GM21737 (cell line): ENCODE measurements around the gene THOC6.

Experiments used
- ATAC-seq: cut with Tn5 transposase; IDR thresholded peaks from one replicate; pipeline ENCODE4 v1.9.1; 2021; ENCODE audit warnings: mild to moderate bottlenecking, moderate library complexity; ENCODE audit not compliant: unreplicated experiment

THOC6 gene

GRCh38 chr16:3014971-3015370 is 8.9 kb upstream of the THOC6 start:
- no peak for ATAC-seq

- ATAC-seq, result no peak
Measured at GRCh38 chr16:3015865-3016521, 7.8 kb upstream of the THOC6 start.

GRCh38 chr16:3017344-3017743 is 6.5 kb upstream of the THOC6 start:
- no peak for ATAC-seq

- no peak for ATAC-seq
Measured at GRCh38 chr16:3017794-3018506, 5.9 kb upstream of the THOC6 start, which contains the start of gene CLDN6. Gene CLDN6 (minus strand): TSS chr16:3018183. CDS start chr16:3016021, 2,162 bp downstream.

- ATAC-seq, result no peak
Measured at GRCh38 chr16:3019594-3020246, 4.1 kb upstream of the THOC6 start.

- no peak for ATAC-seq
Measured at GRCh38 chr16:3020247-3020603, 3.6 kb upstream of the THOC6 start, which contains the start of gene TNFRSF12A. Gene TNFRSF12A (plus strand): TSS chr16:3020368. CDS start chr16:3020398, 30 bp downstream.

- ATAC-seq, result no peak
Measured at GRCh38 chr16:3020604-3021448, 3.0 kb upstream of the THOC6 start.

- no peak for ATAC-seq
Measured at GRCh38 chr16:3021449-3022207, 2.2 kb upstream of the THOC6 start.

GRCh38 chr16:3022208-3022683 is 1.6 kb upstream of the THOC6 start:
- ATAC-seq, result no peak

GRCh38 chr16:3022684-3023414 is 986 bp upstream of the THOC6 start:
- no peak for ATAC-seq

- ATAC-seq, result no peak
Measured at GRCh38 chr16:3023415-3023668, 493 bp upstream of the THOC6 start.

- ATAC-seq, result no peak
Measured at GRCh38 chr16:3025032-3026002, 1.5 kb downstream of the THOC6 start.

GRCh38 chr16:3026003-3026378 is 2.2 kb downstream of the THOC6 start:
- ATAC-seq, result no peak

GRCh38 chr16:3026609-3027488 is 3.0 kb downstream of the THOC6 start:
- ATAC-seq, result no peak

GRCh38 chr16:3027489-3027795 is 3.6 kb downstream of the THOC6 start:
- ATAC-seq, result no peak

- ATAC-seq, result peak; percentile 34
Measured at GRCh38 chr16:3027983-3028715, 4.3 kb downstream of the THOC6 start.

- no peak for ATAC-seq
Measured at GRCh38 chr16:3028716-3029319, 5.0 kb downstream of the THOC6 start.
